ENCODE results near the gene EXTL1. TPM values are rescaled to one million over a fixed set of nuclear protein-coding genes. Genes with fewer than 3 reads are reported as not detected.

EXTL1 gene
- total RNA-seq, 1 donor from 2014 or later, result 0.95 TPM

GRCh38 chr1:26038904-26039303 is 17.3 kb downstream of the EXTL1 start:
- Mint-ChIP-seq H3K4me1 (peaks cover 16% of the 10 kb centered on the region), H3K27ac (no peak overlapping the region), H3K9me3 (no peaks in the 10 kb centered on the region), H3K36me3 (no peaks in the 10 kb centered on the region), H3K4me3 (no peak overlapping the region), H3K27me3 (ENCODE audit: insufficient read depth, low read depth) (peaks cover 24% of the 10 kb centered on the region)
- Histone ChIP-seq H3K4me3 (no peak overlapping the region), H3K27ac (no peak overlapping the region), H3K36me3 (no peaks in the 10 kb centered on the region), H2AFZ (replicated peaks) (no peak overlapping the region), H3K4me2 (no peak overlapping the region), H4K20me1 (ENCODE audit: low read depth) (no peaks in the 10 kb centered on the region), H3K27me3 (peaks cover 84% of the 10 kb centered on the region), H3K9ac (no peak overlapping the region), H3K4me1 (peaks cover 5% of the 10 kb centered on the region), H3K79me2 (ENCODE audit: low read depth) (no peaks in the 10 kb centered on the region), H3K9me3 (ENCODE audit: low read depth) (no peaks in the 10 kb centered on the region), H3F3A (ENCODE audit: low read depth) (no peaks in the 10 kb centered on the region)
- TF ChIP-seq CTCF (IDR thresholded peaks at IDR 0.05), result no peak
- TF ChIP-seq EZH2phosphoT487 (IDR thresholded peaks at IDR 0.05), result no peak
- TF ChIP-seq EZH2 (IDR thresholded peaks at IDR 0.05), result no peak
- DNase-seq (ENCODE audit: low spot score), result no peak

GRCh38 chr1:26041401-26041800 is 19.8 kb downstream of the EXTL1 start:
- H3K27me3 Mint-ChIP-seq (ENCODE audit: insufficient read depth, low read depth), result peaks cover 34% of the 10 kb centered on the region

GRCh38 chr1:26041978-26042377 is 20.4 kb downstream of the EXTL1 start:
- peaks cover 11% of the 10 kb centered on the region for H3F3A ChIP-seq (ENCODE audit: low read depth)
- H3K9ac ChIP-seq, result no peak overlapping the region
- no peak overlapping the region for H3K4me3 Mint-ChIP-seq
- no peak overlapping the region for H3K27ac Mint-ChIP-seq
- TF ChIP-seq CTCF (IDR thresholded peaks at IDR 0.05) (no peak), EZH2phosphoT487 (IDR thresholded peaks at IDR 0.05) (no peak), EZH2 (IDR thresholded peaks at IDR 0.05) (no peak)
- no peaks in the 10 kb centered on the region for H3K9me3 Mint-ChIP-seq
- no peak overlapping the region for H3K27ac ChIP-seq
- no peaks in the 10 kb centered on the region for H3K36me3 Mint-ChIP-seq
- peaks cover 9% of the 10 kb centered on the region for H4K20me1 ChIP-seq (ENCODE audit: low read depth)
- peaks cover 94% of the 10 kb centered on the region for H3K27me3 ChIP-seq
- H3K9me3 ChIP-seq (ENCODE audit: low read depth), result no peaks in the 10 kb centered on the region
- peaks cover 36% of the 10 kb centered on the region for H3K27me3 Mint-ChIP-seq (ENCODE audit: insufficient read depth, low read depth)
- no peaks in the 10 kb centered on the region for H3K79me2 ChIP-seq (ENCODE audit: low read depth)
- no peak overlapping the region for H3K4me2 ChIP-seq
- no peak overlapping the region for H3K4me3 ChIP-seq
- H3K4me1 Mint-ChIP-seq, result peaks cover 6% of the 10 kb centered on the region
- H2AFZ ChIP-seq (replicated peaks), result no peak overlapping the region
- peaks cover 16% of the 10 kb centered on the region for H3K4me1 ChIP-seq
- no peak for DNase-seq (ENCODE audit: low spot score)
- H3K36me3 ChIP-seq, result no peaks in the 10 kb centered on the region

More at GRCh38 chr1:26041401-26041800, 19.8 kb downstream of the EXTL1 start:
- Histone ChIP-seq H3K4me1 (peaks cover 13% of the 10 kb centered on the region), H4K20me1 (ENCODE audit: low read depth) (peaks cover 9% of the 10 kb centered on the region), H3K4me3 (no peak overlapping the region), H2AFZ (replicated peaks) (no peak overlapping the region), H3K9me3 (ENCODE audit: low read depth) (no peaks in the 10 kb centered on the region), H3F3A (ENCODE audit: low read depth) (peaks cover 11% of the 10 kb centered on the region), H3K27ac (no peak overlapping the region), H3K36me3 (no peaks in the 10 kb centered on the region), H3K4me2 (no peak overlapping the region), H3K79me2 (ENCODE audit: low read depth) (no peaks in the 10 kb centered on the region), H3K9ac (no peak overlapping the region), H3K27me3 (peaks cover 94% of the 10 kb centered on the region)
- H3K4me1 Mint-ChIP-seq, result peaks cover 9% of the 10 kb centered on the region
- TF ChIP-seq EZH2phosphoT487 (IDR thresholded peaks at IDR 0.05) (no peak), EZH2 (IDR thresholded peaks at IDR 0.05) (no peak), CTCF (IDR thresholded peaks at IDR 0.05) (no peak)
- H3K9me3 Mint-ChIP-seq, result no peaks in the 10 kb centered on the region
- no peak overlapping the region for H3K4me3 Mint-ChIP-seq
- DNase-seq (ENCODE audit: low spot score), result no peak
- H3K27ac Mint-ChIP-seq, result no peak overlapping the region
- H3K36me3 Mint-ChIP-seq, result no peaks in the 10 kb centered on the region
